ENCODE data around the gene SH3YL1. TPM values are rescaled to one million over a fixed set of nuclear protein-coding genes. Genes with fewer than 3 reads are reported as not detected.
A peak's percentile ranks its signal among the peaks of the same experiment; 100 is the strongest.

The SH3YL1 gene
- total and polyA plus RNA-seq, 5 donors from 2014 or later = 27.8 to 52.5 (median 40.6) TPM

DNA sequence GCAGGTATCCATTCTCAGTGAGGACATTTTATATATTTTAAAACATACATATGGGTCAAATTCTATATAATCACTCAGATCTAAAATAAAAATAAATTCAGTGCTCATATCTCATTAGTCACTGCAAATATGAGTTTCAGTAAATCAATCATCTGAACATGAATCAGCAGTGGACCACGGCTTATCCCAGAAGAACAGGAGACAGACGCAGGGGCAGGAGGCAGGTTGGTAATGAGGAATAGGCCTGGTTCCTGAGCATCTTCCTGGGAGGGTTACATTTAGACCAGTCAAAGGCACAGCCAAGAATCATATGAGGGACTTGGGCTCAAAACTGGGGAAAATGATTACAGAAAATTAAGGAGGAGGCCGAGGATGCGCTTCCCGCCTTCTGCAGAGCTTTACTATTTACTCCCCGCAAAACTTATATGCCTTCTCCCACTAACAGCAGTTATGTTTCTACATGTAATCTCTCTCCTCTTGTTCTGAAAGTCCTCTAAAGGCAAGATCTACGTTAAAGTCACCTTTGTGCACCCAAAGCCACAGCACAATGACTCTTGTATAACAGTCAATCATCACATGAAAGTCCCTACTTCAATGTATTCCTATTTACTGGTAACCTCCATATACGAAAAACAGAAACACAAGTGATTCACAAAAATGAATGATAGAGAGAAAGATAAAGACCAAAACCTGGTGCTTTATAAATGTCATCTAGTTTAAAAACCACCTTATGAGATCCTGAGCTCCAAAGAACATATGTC, 35.1 kb downstream of the SH3YL1 start:
- H3K9me3 ChIP-seq (ENCODE audit: control insufficient read depth in 2 of 2, low read length in 2 of 2) = no peaks in the 10 kb centered on the region
- H3K4me3 ChIP-seq (ENCODE audit: low read depth, low read length) = no peak overlapping the region
- Mint-ChIP-seq H3K4me3 (no peak overlapping the region), H3K27ac (peak overlapping the region in 2 of 3 donors; percentile 13 to 16), H3K4me1 (peaks cover 0 to 3% (median 0%) of the 10 kb centered on the region in 4 donors), H3K27me3 (no peaks in the 10 kb centered on the region), H3K9me3 (peaks cover 0 to 2% (median 0%) of the 10 kb centered on the region in 7 donors), H3K36me3 (peaks cover 64% of the 10 kb centered on the region)
- H3K4me1 ChIP-seq (ENCODE audit: control insufficient read depth, insufficient read depth, low read length, poor library complexity, severe bottlenecking) = no peaks in the 10 kb centered on the region
- H3K36me3 ChIP-seq (ENCODE audit: control insufficient read depth, insufficient read depth, low read length) = peaks cover 46% of the 10 kb centered on the region
- DNase-seq = no peak
- no peak overlapping the region for H3K27ac ChIP-seq (ENCODE audit: insufficient read depth, low read length, poor library complexity, severe bottlenecking)
- no peaks in the 10 kb centered on the region for H3K27me3 ChIP-seq (ENCODE audit: control insufficient read depth, insufficient read depth, low read length)
- no peak for ATAC-seq (ENCODE audit: low read depth in 2 of 2)

DNA sequence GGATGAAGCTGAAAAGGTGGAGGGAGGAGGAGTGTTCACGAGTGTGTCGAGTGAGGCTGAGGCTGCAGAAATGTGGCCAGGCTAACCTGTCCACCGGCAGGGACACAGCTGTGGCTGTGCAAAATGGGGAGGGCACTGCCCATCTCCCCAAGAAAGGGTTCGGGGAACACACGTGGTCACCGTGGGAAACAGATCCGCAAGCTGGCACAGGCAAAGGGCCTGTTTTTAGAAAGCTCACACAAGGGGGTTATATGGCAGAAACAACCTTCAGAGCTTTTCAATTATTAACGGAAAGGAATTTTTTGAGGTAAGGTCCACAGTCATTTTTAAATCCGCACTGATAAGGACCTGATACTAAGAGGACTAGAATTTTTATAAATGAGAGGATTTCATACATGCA, 35.7 kb downstream of the SH3YL1 start:
- DNase-seq (no peak), ATAC-seq (ENCODE audit: low read depth in 2 of 2) (no peak)
- H3K27ac Mint-ChIP-seq = peak overlapping the region in 1 of 3 donors; percentile 38
- peaks cover 43% of the 10 kb centered on the region for H3K36me3 ChIP-seq (ENCODE audit: control insufficient read depth, insufficient read depth, low read length)
- H3K4me3 Mint-ChIP-seq = no peak overlapping the region
- no peaks in the 10 kb centered on the region for H3K27me3 Mint-ChIP-seq
- no peaks in the 10 kb centered on the region for H3K9me3 ChIP-seq (ENCODE audit: control insufficient read depth in 2 of 2, low read length in 2 of 2)
- H3K27me3 ChIP-seq (ENCODE audit: control insufficient read depth, insufficient read depth, low read length) = no peaks in the 10 kb centered on the region
- H3K4me1 ChIP-seq (ENCODE audit: control insufficient read depth, insufficient read depth, low read length, poor library complexity, severe bottlenecking) = no peaks in the 10 kb centered on the region
- peaks cover 0 to 2% (median 0%) of the 10 kb centered on the region in 7 donors for H3K9me3 Mint-ChIP-seq
- peaks cover 64% of the 10 kb centered on the region for H3K36me3 Mint-ChIP-seq
- peaks cover 0 to 8% (median 2%) of the 10 kb centered on the region in 4 donors for H3K4me1 Mint-ChIP-seq
- no peak overlapping the region for H3K4me3 ChIP-seq (ENCODE audit: low read depth, low read length)
- H3K27ac ChIP-seq (ENCODE audit: insufficient read depth, low read length, poor library complexity, severe bottlenecking) = no peak overlapping the region

DNA sequence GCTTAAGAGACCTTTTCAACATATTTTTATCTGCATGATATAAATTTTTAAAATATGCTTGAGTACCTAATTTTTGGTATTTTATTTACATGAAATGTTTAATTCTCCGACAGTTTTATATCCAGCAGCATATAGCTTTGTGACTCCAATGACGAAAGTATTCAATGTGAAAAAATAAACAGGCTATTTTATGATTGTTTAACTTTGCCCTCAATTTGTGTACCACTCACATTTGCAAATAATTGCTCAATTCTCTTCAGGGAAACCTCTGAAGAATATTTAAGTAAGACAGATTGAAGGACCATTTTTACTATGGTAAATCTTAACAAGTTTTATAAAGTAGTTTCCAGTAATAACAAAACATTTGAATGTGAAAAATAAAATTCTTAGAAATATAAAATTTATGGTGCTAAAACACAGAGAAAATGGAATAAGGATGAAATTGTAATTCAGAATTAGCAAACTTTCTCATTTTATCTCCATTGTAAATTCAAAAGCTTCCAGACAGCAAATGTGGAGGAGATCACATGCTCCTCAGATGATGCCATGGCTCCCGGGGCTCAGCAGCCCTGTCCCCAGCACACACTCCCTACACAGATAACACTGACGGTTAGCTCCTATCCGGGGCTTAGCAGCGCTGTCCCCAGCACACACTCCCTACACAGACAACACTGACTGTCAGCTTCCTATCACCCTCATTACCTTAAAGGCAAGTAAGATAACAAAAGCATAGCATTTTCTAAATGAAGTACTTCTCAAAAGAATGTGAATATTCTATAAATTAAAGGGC, 39.7 kb downstream of the SH3YL1 start:
- Mint-ChIP-seq H3K27ac (no peak overlapping the region), H3K4me1 (peaks cover 0 to 14% (median 3%) of the 10 kb centered on the region in 4 donors), H3K9me3 (peaks cover 0 to 2% (median 0%) of the 10 kb centered on the region in 7 donors), H3K27me3 (no peaks in the 10 kb centered on the region), H3K36me3 (peaks cover 56% of the 10 kb centered on the region), H3K4me3 (no peak overlapping the region)
- Histone ChIP-seq H3K4me1 (ENCODE audit: control insufficient read depth, insufficient read depth, low read length, poor library complexity, severe bottlenecking) (no peaks in the 10 kb centered on the region), H3K27ac (ENCODE audit: insufficient read depth, low read length, poor library complexity, severe bottlenecking) (no peak overlapping the region), H3K4me3 (ENCODE audit: low read depth, low read length) (no peak overlapping the region), H3K9me3 (ENCODE audit: control insufficient read depth in 2 of 2, low read length in 2 of 2) (no peaks in the 10 kb centered on the region), H3K27me3 (ENCODE audit: control insufficient read depth, insufficient read depth, low read length) (no peaks in the 10 kb centered on the region), H3K36me3 (ENCODE audit: control insufficient read depth, insufficient read depth, low read length) (peaks cover 39% of the 10 kb centered on the region)
- DNase-seq (no peak), ATAC-seq (ENCODE audit: low read depth in 2 of 2) (no peak)

DNA sequence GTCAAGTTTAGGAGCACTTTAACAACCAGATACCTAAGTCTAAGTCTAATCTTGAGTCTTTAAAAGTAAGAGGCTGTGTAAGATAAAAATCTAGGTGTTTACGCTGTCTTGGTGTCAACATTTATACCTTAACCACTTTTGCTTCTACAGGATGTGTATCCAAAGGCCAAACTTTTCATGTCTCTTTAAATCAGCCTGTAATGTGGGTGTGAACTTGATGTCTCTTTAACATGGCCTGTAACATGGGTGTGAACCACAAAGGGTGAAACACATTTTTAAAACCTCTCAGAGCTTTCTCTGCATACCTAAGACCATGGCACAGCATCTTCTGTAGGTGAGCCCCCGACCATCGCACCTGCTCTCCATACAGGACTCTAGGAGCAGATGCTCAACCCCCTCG, 40.4 kb downstream of the SH3YL1 start:
- peaks cover 42% of the 10 kb centered on the region for H3K36me3 ChIP-seq (ENCODE audit: control insufficient read depth, insufficient read depth, low read length)
- DNase-seq (peak in 1 of 3 donors; percentile 16), ATAC-seq (ENCODE audit: low read depth in 2 of 2) (no peak)
- Mint-ChIP-seq H3K4me1 (peaks cover 0 to 14% (median 3%) of the 10 kb centered on the region in 4 donors), H3K27ac (no peak overlapping the region), H3K36me3 (peaks cover 50% of the 10 kb centered on the region), H3K9me3 (peaks cover 0 to 2% (median 0%) of the 10 kb centered on the region in 7 donors), H3K4me3 (no peak overlapping the region), H3K27me3 (no peaks in the 10 kb centered on the region)
- H3K4me1 ChIP-seq (ENCODE audit: control insufficient read depth, insufficient read depth, low read length, poor library complexity, severe bottlenecking) = no peaks in the 10 kb centered on the region
- H3K4me3 ChIP-seq (ENCODE audit: low read depth, low read length) = no peak overlapping the region
- no peaks in the 10 kb centered on the region for H3K27me3 ChIP-seq (ENCODE audit: control insufficient read depth, insufficient read depth, low read length)
- H3K27ac ChIP-seq (ENCODE audit: insufficient read depth, low read length, poor library complexity, severe bottlenecking) = no peak overlapping the region
- H3K9me3 ChIP-seq (ENCODE audit: control insufficient read depth in 2 of 2, low read length in 2 of 2) = no peaks in the 10 kb centered on the region

DNA sequence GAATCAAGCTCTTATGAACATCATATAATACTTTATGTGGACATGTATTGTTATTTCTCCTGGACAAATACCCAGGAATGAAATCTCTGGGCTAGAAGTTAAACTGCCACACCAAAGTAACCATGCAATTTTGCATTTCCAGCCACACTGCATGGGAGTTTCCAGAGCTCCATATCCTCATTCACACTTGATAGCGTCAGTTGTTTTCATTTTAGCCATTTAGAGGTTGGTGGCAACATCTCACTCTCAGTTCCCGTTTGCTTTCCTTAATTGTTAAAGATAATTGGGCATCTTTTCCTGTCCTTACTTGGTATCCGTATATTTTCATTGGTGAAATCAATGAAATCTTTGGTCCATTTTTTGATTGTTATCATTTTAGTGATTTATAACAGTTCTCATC, 47.8 kb downstream of the SH3YL1 start:
- no peak for ATAC-seq (ENCODE audit: low read depth in 2 of 2)
- H3K27ac Mint-ChIP-seq = no peak overlapping the region
- H3K9me3 ChIP-seq (ENCODE audit: control insufficient read depth in 2 of 2, low read length in 2 of 2) = peaks cover 0 to 7% of the 10 kb centered on the region in 2 experiments

DNA sequence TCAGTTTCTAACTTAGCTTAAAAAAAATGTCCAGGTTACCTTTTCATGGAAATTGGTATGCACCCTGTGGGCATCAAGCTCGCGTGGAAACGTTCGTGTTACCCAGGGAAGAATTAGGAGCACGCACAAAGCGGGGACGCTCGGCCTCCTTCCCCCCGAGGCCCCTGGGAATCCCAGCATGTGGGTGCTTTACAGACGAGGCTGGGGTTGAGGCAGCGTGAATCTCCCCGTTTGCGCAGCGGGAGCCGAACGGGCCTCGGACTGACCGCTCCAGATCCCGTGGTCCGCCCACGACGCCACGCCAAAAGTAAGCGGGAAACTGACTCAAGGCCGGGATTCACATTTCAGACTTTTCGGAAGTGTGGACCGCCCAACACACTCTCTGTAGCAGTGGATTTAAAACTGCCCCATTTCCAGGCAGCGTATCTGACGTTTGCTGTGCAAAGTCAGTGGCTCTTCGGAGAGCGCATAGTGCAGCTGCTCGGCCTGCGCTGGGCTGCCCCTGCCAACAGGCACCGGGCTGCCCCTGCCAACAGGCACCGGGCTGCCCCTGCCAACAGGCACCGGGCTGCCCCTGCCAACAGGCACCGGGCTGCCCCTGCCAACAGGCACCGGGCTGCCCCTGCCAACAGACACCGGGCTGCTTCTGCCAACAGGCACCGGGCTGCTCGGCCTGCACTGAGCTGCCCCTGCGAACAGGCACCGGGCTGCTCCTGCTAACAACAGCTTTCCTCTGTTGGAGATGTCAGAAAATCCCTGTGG, 49.7 kb downstream of the SH3YL1 start:
- peaks cover 7% of the 10 kb centered on the region for H3K36me3 ChIP-seq (ENCODE audit: control insufficient read depth, insufficient read depth, low read length)
- peaks cover 0 to 4% (median 2%) of the 10 kb centered on the region in 7 donors for H3K9me3 Mint-ChIP-seq
- H3K4me3 ChIP-seq (ENCODE audit: low read depth, low read length) = no peak overlapping the region
- H3K4me3 Mint-ChIP-seq = no peak overlapping the region
- H3K27me3 ChIP-seq (ENCODE audit: control insufficient read depth, insufficient read depth, low read length) = no peaks in the 10 kb centered on the region
- peaks cover 7% of the 10 kb centered on the region for H3K27me3 Mint-ChIP-seq
- H3K4me1 ChIP-seq (ENCODE audit: control insufficient read depth, insufficient read depth, low read length, poor library complexity, severe bottlenecking) = no peaks in the 10 kb centered on the region
- H3K36me3 Mint-ChIP-seq = peaks cover 10% of the 10 kb centered on the region
- no peak overlapping the region for H3K27ac ChIP-seq (ENCODE audit: insufficient read depth, low read length, poor library complexity, severe bottlenecking)
- ATAC-seq (ENCODE audit: low read depth in 2 of 2) = no peak
- peaks cover 0 to 7% of the 10 kb centered on the region in 2 experiments for H3K9me3 ChIP-seq (ENCODE audit: control insufficient read depth in 2 of 2, low read length in 2 of 2)
- H3K27ac Mint-ChIP-seq = no peak overlapping the region
- DNase-seq = no peak
- H3K4me1 Mint-ChIP-seq = peaks cover 0 to 4% (median 3%) of the 10 kb centered on the region in 4 donors

More for the DNA sequence above, 47.8 kb downstream of the SH3YL1 start:
- Mint-ChIP-seq H3K27me3 (peaks cover 6% of the 10 kb centered on the region), H3K4me3 (no peak overlapping the region), H3K9me3 (peaks cover 0 to 4% (median 0%) of the 10 kb centered on the region in 7 donors), H3K36me3 (peaks cover 10% of the 10 kb centered on the region), H3K4me1 (no peaks in the 10 kb centered on the region)
- Histone ChIP-seq H3K36me3 (ENCODE audit: control insufficient read depth, insufficient read depth, low read length) (peaks cover 8% of the 10 kb centered on the region), H3K27ac (ENCODE audit: insufficient read depth, low read length, poor library complexity, severe bottlenecking) (no peak overlapping the region), H3K4me1 (ENCODE audit: control insufficient read depth, insufficient read depth, low read length, poor library complexity, severe bottlenecking) (no peaks in the 10 kb centered on the region), H3K4me3 (ENCODE audit: low read depth, low read length) (no peak overlapping the region), H3K27me3 (ENCODE audit: control insufficient read depth, insufficient read depth, low read length) (no peaks in the 10 kb centered on the region)
- no peak for DNase-seq

DNA sequence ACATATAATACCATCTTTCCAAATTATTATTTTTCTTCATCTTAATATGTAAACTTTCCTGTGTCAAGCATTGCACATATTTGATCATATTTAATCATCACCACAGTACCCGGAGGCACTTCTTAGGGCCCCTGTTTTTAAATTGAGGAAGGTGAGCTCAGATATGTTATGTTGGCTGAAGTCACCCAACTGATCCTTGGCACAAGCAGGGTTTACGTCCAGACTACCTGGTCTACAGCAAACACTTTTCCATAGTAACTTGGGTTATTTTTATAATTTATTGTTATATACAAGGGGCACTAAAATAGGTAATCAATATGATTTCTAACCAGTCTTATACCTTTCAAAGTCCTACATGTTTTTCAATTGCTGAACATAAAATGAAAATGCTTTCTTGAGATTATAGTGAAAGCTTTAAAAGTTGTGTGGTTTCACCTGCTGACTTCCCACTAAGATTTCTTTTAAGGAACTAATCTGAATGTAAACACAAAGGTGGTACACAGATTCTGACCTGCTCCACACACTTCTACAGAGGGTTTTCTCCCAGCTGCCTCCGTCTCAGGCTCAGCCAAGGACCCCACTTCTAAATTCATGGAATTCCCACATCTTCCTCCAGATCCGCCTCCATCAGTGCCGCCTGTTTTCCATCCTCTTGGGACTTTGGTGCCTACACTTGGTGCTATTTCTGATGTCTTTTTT, 52.2 kb downstream of the SH3YL1 start:
- no peak for DNase-seq
- H3K27ac Mint-ChIP-seq = no peak overlapping the region
- H3K4me3 Mint-ChIP-seq = no peak overlapping the region
- Histone ChIP-seq H3K27ac (ENCODE audit: insufficient read depth, low read length, poor library complexity, severe bottlenecking) (no peak overlapping the region), H3K9me3 (ENCODE audit: control insufficient read depth in 2 of 2, low read length in 2 of 2) (peaks cover 0 to 7% of the 10 kb centered on the region in 2 experiments), H3K36me3 (ENCODE audit: control insufficient read depth, insufficient read depth, low read length) (no peaks in the 10 kb centered on the region), H3K4me1 (ENCODE audit: control insufficient read depth, insufficient read depth, low read length, poor library complexity, severe bottlenecking) (no peaks in the 10 kb centered on the region), H3K4me3 (ENCODE audit: low read depth, low read length) (no peak overlapping the region), H3K27me3 (ENCODE audit: control insufficient read depth, insufficient read depth, low read length) (no peaks in the 10 kb centered on the region)
- peaks cover 0 to 7% (median 4%) of the 10 kb centered on the region in 4 donors for H3K4me1 Mint-ChIP-seq
- H3K27me3 Mint-ChIP-seq = peaks cover 12% of the 10 kb centered on the region
- H3K9me3 Mint-ChIP-seq = peaks cover 0 to 4% (median 2%) of the 10 kb centered on the region in 7 donors
- ATAC-seq (ENCODE audit: low read depth in 2 of 2) = no peak
- H3K36me3 Mint-ChIP-seq = no peaks in the 10 kb centered on the region

All from CD4-positive, CD25-positive, alpha-beta regulatory T cell (primary cell).